HepG2 (cell line): ENCODE measurements around the gene PLCL1. TPM values are rescaled to one million over a fixed set of nuclear protein-coding genes. Genes with fewer than 3 reads are reported as not detected.

Source experiments
- ATAC-seq: fragments of 200-7000 bp; cut with Tn5 transposase; 3 replicates; pipeline ENCODE4 v1.9.1; 2020; ENCODE audit warnings: mild to moderate bottlenecking, moderate library complexity
- BruUV-seq: library from RNA; stranded (reverse); fragments of 400-500 nt; replicated peaks from 2 replicates; lab custom pipeline; 2021; lab: Mats Ljungman, UMichigan
- CTCF ChIA-PET: fragments of 300-600 bp; formaldehyde crosslinking; extraction: SDS; loops from one replicate; lab custom pipeline; 2021; ENCODE audit warnings: low total read pairs, inconsistent platforms, low intra/inter-chr PET ratio; lab: Yijun Ruan, JAX
- POLR2A ChIA-PET: fragments of 350-600 bp; sonication (Branson Sonifier 250); formaldehyde crosslinking; loops from one replicate; lab custom pipeline; 2020; ENCODE audit warnings: antibody characterized with exemption, inconsistent platforms; lab: Yijun Ruan, JAX
- DNase-seq: peaks from one replicate; pipeline ENCODE4 v3.0.0-alpha.2; 2015; ENCODE audit warnings: low spot score
- FAIRE-seq: peaks from 3 replicates; lab custom pipeline; 2011; peaks lifted over from hg19 to GRCh38; lab: Jason Lieb, UNC
- H2AFZ ChIP-seq: one replicate; pipeline ENCODE4 v1.6.1; 2011; ENCODE audit warnings: low read length, inconsistent platforms
- H3K27ac ChIP-seq: fragments of 300-600 bp; 3 replicates; pipeline ENCODE4 v1.8.0; 2011; ENCODE audit warnings: mixed run types, mild to moderate bottlenecking, mixed read lengths, low read length, inconsistent platforms; ENCODE audit not compliant: insufficient read depth; ENCODE audit errors: extremely low read length
- H3K27me3 ChIP-seq, 2 experiments: fragments of 200-600 bp in 1 of 2; 2 replicates in 1 of 2; 3 replicates in 1 of 2; pipeline versions ENCODE4 v1.6.0 to v1.8.0; 2011; ENCODE audit warnings: low read length in 2 of 2, mild to moderate bottlenecking in 2 of 2, moderate library complexity in 2 of 2, inconsistent platforms in 1 of 2; ENCODE audit not compliant: insufficient read depth in 2 of 2, control insufficient read depth in 1 of 2
- H3K36me3 ChIP-seq, 2 experiments: fragments of 200-600 bp in 1 of 2; replicated peaks in 1 of 2; 2 replicates in 1 of 2; 3 replicates in 1 of 2; pipeline versions ENCODE4 v1.5.1 to v1.8.0; 2011; ENCODE audit warnings: low read length in 2 of 2, inconsistent platforms in 1 of 2; ENCODE audit not compliant: insufficient read depth in 2 of 2, control insufficient read depth in 1 of 2
- H3K4me1 ChIP-seq: 2 replicates; pipeline ENCODE4 v1.5.1; 2012; ENCODE audit warnings: low read length, inconsistent platforms; ENCODE audit not compliant: insufficient read depth
- H3K4me2 ChIP-seq: 2 replicates; pipeline ENCODE4 v1.6.0; 2011; ENCODE audit warnings: low read depth, low read length, inconsistent platforms
- H3K4me3 ChIP-seq, 3 experiments: fragments of 200-600 bp in 1 of 3; sonication (generic), shearing (Covaris generic) in 1 of 3; replicated peaks in 1 of 3; 2 replicates each; pipeline ENCODE4 v1.5.1; 2011 to 2016; ENCODE audit warnings: low read length in 3 of 3, inconsistent platforms in 2 of 3, low read depth in 2 of 3, mild to moderate bottlenecking in 2 of 3, control low read depth in 1 of 3, mixed read lengths in 1 of 3; ENCODE audit not compliant: insufficient read depth in 1 of 3
- H3K79me2 ChIP-seq: one replicate; pipeline ENCODE4 v1.6.1; 2011; ENCODE audit warnings: low read length, inconsistent platforms; ENCODE audit not compliant: insufficient read depth
- H3K9ac ChIP-seq: 2 replicates; pipeline ENCODE4 v1.6.0; 2011; ENCODE audit warnings: mild to moderate bottlenecking, low read depth, low read length, inconsistent platforms; ENCODE audit not compliant: insufficient read depth
- H3K9me3 ChIP-seq: 2 replicates; pipeline ENCODE4 v1.5.1; 2012; ENCODE audit warnings: mild to moderate bottlenecking, low read length
- H4K20me1 ChIP-seq: 2 replicates; pipeline ENCODE4 v1.6.0; 2011; ENCODE audit warnings: inconsistent platforms, mild to moderate bottlenecking, low read length, moderate library complexity; ENCODE audit not compliant: insufficient read depth
- CENPBD1 ChIP-seq: sonication (generic); formaldehyde crosslinking; IDR thresholded peaks from 2 replicates; pipeline ENCODE4 v1.8.0; 2022; ENCODE audit warnings: missing genetic modification reagents, low read depth, mild to moderate bottlenecking, borderline replicate concordance
- FOSL1 ChIP-seq: sonication (generic); formaldehyde crosslinking; IDR thresholded peaks from 2 replicates; pipeline ENCODE4 v1.9.0; 2021; ENCODE audit warnings: missing genetic modification reagents, borderline replicate concordance
- GMEB2 ChIP-seq: IDR thresholded peaks from 2 replicates; pipeline ENCODE4 v1.6.1; 2016; ENCODE audit warnings: missing biosample characterization, missing genetic modification reagents, low read depth
- HCFC1 ChIP-seq: fragments of 150-350 bp; IDR thresholded peaks from 2 replicates; pipeline ENCODE4 v1.6.1; 2014; ENCODE audit warnings: low read depth, low read length
- HDAC6 ChIP-seq: fragments of 200-600 bp; sonication (generic); IDR thresholded peaks from 2 replicates; pipeline ENCODE4 v1.7.0; 2017; ENCODE audit warnings: mild to moderate bottlenecking, antibody characterized with exemption, low read length, low read depth
- HMGXB4 ChIP-seq, 2 experiments: sonication (generic) in 1 of 2; formaldehyde crosslinking in 1 of 2; IDR thresholded peaks; 2 replicates each; pipeline versions ENCODE4 v1.4.0 to v1.6.1; 2018 to 2020; ENCODE audit warnings: missing genetic modification reagents in 2 of 2, borderline replicate concordance in 1 of 2, low read depth in 1 of 2, mild to moderate bottlenecking in 1 of 2, missing biosample characterization in 1 of 2
- MXI1 ChIP-seq: IDR thresholded peaks from 3 replicates; pipeline ENCODE4 v1.6.1; 2012; ENCODE audit warnings: low read depth, low read length, inconsistent platforms, borderline replicate concordance
- NR3C1 ChIP-seq: sonication (generic); formaldehyde crosslinking; IDR thresholded peaks from 2 replicates; pipeline ENCODE4 v1.4.0; 2020; ENCODE audit warnings: missing genetic modification reagents
- RARG ChIP-seq: sonication (generic); formaldehyde crosslinking; IDR thresholded peaks from 2 replicates; pipeline ENCODE4 v1.4.0; 2020; ENCODE audit warnings: low read depth, mild to moderate bottlenecking, missing genetic modification reagents
- SNAPC2 ChIP-seq: sonication (generic); formaldehyde crosslinking; IDR thresholded peaks from 2 replicates; pipeline ENCODE4 v1.8.1; 2022; ENCODE audit warnings: mild to moderate bottlenecking, missing genetic modification reagents
- SP5 ChIP-seq: IDR thresholded peaks from 2 replicates; pipeline ENCODE4 v1.6.1; 2016; ENCODE audit warnings: low read depth, borderline replicate concordance
- ZBED4 ChIP-seq: sonication (generic); formaldehyde crosslinking; IDR thresholded peaks from 2 replicates; pipeline ENCODE4 v1.4.0; 2020; ENCODE audit warnings: missing genetic modification reagents, borderline replicate concordance
- ZFAT ChIP-seq: sonication (generic); formaldehyde crosslinking; conservative IDR thresholded peaks from 2 replicates; pipeline ENCODE4 v1.8.1; 2023; ENCODE audit warnings: missing genetic modification reagents, inconsistent platforms
- ZNF276 ChIP-seq: sonication (generic); formaldehyde crosslinking; IDR thresholded peaks from 2 replicates; pipeline ENCODE4 v1.4.0; 2020; ENCODE audit warnings: mild to moderate bottlenecking, low read depth, missing genetic modification reagents
- ZNF329 ChIP-seq: sonication (generic); formaldehyde crosslinking; IDR thresholded peaks from 2 replicates; pipeline ENCODE4 v1.9.0; 2021; ENCODE audit warnings: low read depth, mild to moderate bottlenecking, missing genetic modification reagents
- ZNF589 ChIP-seq: sonication (generic); formaldehyde crosslinking; conservative IDR thresholded peaks from 2 replicates; pipeline ENCODE4 v1.8.0; 2022; ENCODE audit warnings: mild to moderate bottlenecking, moderate library complexity, missing genetic modification reagents
- in situ Hi-C: cut with HindIII; loops from 2 replicates; pipeline ENCODE4 v1.10.0; 2017; ENCODE audit warnings: low pct_unique_long_range_greater_than_20kb; ENCODE audit not compliant: extremely low pct_ligation_motif_present
- intact Hi-C: fragments of 100-400 bp; cut with micrococcal nuclease; formaldehyde crosslinking; loops from one replicate; pipeline ENCODE4 v1.10.0; 2022; ENCODE audit not compliant: unreplicated experiment
- polyA plus RNA-seq, 8 experiments: library from polyadenylated mRNA; depleted of rRNA in 3 of 8; stranded (reverse) in 7 of 8; unstranded in 1 of 8; fragments of >200 nt; fragmentation: Illumina TruSeq in 4 of 8; extraction: Trizol in 4 of 8; gene quantifications; 2 replicates each; pipeline versions ENCODE4 v1.2.1 to v1.2.3, GENCODE V29; 2011 to 2016; ENCODE audit warnings: low read depth in 4 of 8, missing spikeins in 1 of 8, mixed read lengths in 1 of 8; ENCODE audit not compliant: insufficient read depth in 1 of 8
- total RNA-seq, 5 experiments: library from RNA; depleted of rRNA; stranded (reverse); fragments of >200 nt; fragmentation: Illumina TruSeq; extraction: Trizol; gene quantifications; 2 replicates each; pipeline ENCODE4 v1.2.3, GENCODE V29; 2016; ENCODE audit warnings: low read depth in 1 of 5

PLCL1 gene
- total and polyA plus RNA-seq, 2 of the 13 experiments (the other 11 are each of a cell fraction or from before 2014, with no cell fraction given), result not detected

- no TSS peak for BruUV-seq
- H4K20me1 ChIP-seq, result no peaks in the 10 kb centered on the region
- in situ Hi-C loops (no loop called here), intact Hi-C loops (no loop called here)
- no peak overlapping the region for H2AFZ ChIP-seq
- ATAC-seq (no peak), DNase-seq (no peak), FAIRE-seq (no peak)
- no peaks in the 10 kb centered on the region for H3K36me3 ChIP-seq
- no peak overlapping the region for H3K9ac ChIP-seq
- ChIA-PET CTCF (no interaction called here), POLR2A (no interaction called here)
- H3K4me3 ChIP-seq, result no peak overlapping the region
- no peak overlapping the region for H3K27ac ChIP-seq
- no peaks in the 10 kb centered on the region for H3K4me1 ChIP-seq
- H3K79me2 ChIP-seq, result no peaks in the 10 kb centered on the region
- H3K27me3 ChIP-seq, result no peaks in the 10 kb centered on the region
- H3K4me2 ChIP-seq, result no peak overlapping the region
- H3K9me3 ChIP-seq, result no peaks in the 10 kb centered on the region
- TF ChIP-seq FOSL1 (CRISPR knock-in tag), result no peak
- TF ChIP-seq HDAC6, result no peak
- TF ChIP-seq SP5 (CRISPR knock-in tag), result no peak
- TF ChIP-seq CENPBD1 (CRISPR knock-in tag), result no peak
- no peak for TF ChIP-seq ZFAT
- TF ChIP-seq ZNF276 (CRISPR knock-in tag), result no peak
- TF ChIP-seq HMGXB4 (CRISPR knock-in tag; IDR thresholded peaks at IDR 0.05; ENCODE audit: borderline replicate concordance in 1 of 2, low read depth in 1 of 2), result no peak
- TF ChIP-seq ZNF589 (CRISPR knock-in tag), result no peak
- TF ChIP-seq GMEB2 (CRISPR knock-in tag), result no peak
- no peak for TF ChIP-seq RARG (CRISPR knock-in tag)
- TF ChIP-seq MXI1, result no peak
- TF ChIP-seq ZNF329, result no peak
- no peak for TF ChIP-seq ZBED4
- TF ChIP-seq SNAPC2, result no peak
- TF ChIP-seq HCFC1, result no peak
- no peak for TF ChIP-seq NR3C1 (CRISPR knock-in tag)
Measured at GRCh38 chr2:197925204-197925603, 120.8 kb downstream of the PLCL1 start.
